ENCODE measurements around the gene TFDP1.
A peak's percentile ranks its signal among the peaks of the same experiment; 100 is the strongest.
"Not testable (repeated sequence)": the region's sequence is repeated elsewhere in the genome, so short reads cannot be mapped to it uniquely, and the experiment has no call there.

Gene TFDP1

GRCh38 chr13:113623491-113624234 is 39.1 kb downstream of the TFDP1 start:
- H3K36me3 ChIP-seq (ENCODE audit: insufficient read depth, low read length): peaks cover 75% of the 10 kb centered on the region

GRCh38 chr13:113624235-113624587 is 39.7 kb downstream of the TFDP1 start:
- H3K4me3 ChIP-seq (ENCODE audit: low read depth in 1 of 2, low read length in 2 of 2): no peak overlapping the region
- no peak for TF ChIP-seq EZH2 (IDR thresholded peaks at IDR 0.05; ENCODE audit: borderline replicate concordance, low read depth, low read length, severe bottlenecking)
- TF ChIP-seq CTCF (IDR thresholded peaks at IDR 0.05; ENCODE audit: borderline replicate concordance, extremely low read depth, low read length, poor library complexity, severe bottlenecking): no peak
- H3K36me3 ChIP-seq (ENCODE audit: insufficient read depth, low read length): peaks cover 79% of the 10 kb centered on the region
- DNase-seq (no peak), ATAC-seq (ENCODE audit: insufficient read depth, low read depth) (no peak)
- H3K9me3 ChIP-seq (ENCODE audit: insufficient read depth, low read length, severe bottlenecking): no peaks in the 10 kb centered on the region
- H3K27me3 ChIP-seq (ENCODE audit: insufficient read depth, low read length, poor library complexity): no peaks in the 10 kb centered on the region
- H4K20me1 ChIP-seq (ENCODE audit: insufficient read depth, low read length): peaks cover 98% of the 10 kb centered on the region
- peaks cover 92% of the 10 kb centered on the region for H3K79me2 ChIP-seq (ENCODE audit: insufficient read depth, low read length)
- H3K4me1 ChIP-seq (ENCODE audit: insufficient read depth, low read length): no peaks in the 10 kb centered on the region
- no peak overlapping the region for H3K27ac ChIP-seq (ENCODE audit: low read length)
- no peak overlapping the region for H3K9ac ChIP-seq (ENCODE audit: low read depth, low read length)
- no peak overlapping the region for H3K4me2 ChIP-seq (ENCODE audit: insufficient read depth, low read length)
- no peak overlapping the region for H2AFZ ChIP-seq (ENCODE audit: low read depth, low read length)

More at GRCh38 chr13:113623491-113624234, 39.1 kb downstream of the TFDP1 start:
- H3K4me3 ChIP-seq (ENCODE audit: low read depth in 1 of 2, low read length in 2 of 2): no peak overlapping the region
- TF ChIP-seq CTCF (IDR thresholded peaks at IDR 0.05; ENCODE audit: borderline replicate concordance, extremely low read depth, low read length, poor library complexity, severe bottlenecking): no peak
- no peak for TF ChIP-seq EZH2 (IDR thresholded peaks at IDR 0.05; ENCODE audit: borderline replicate concordance, low read depth, low read length, severe bottlenecking)
- H3K27me3 ChIP-seq (ENCODE audit: insufficient read depth, low read length, poor library complexity): no peaks in the 10 kb centered on the region
- no peak overlapping the region for H3K27ac ChIP-seq (ENCODE audit: low read length)
- no peaks in the 10 kb centered on the region for H3K4me1 ChIP-seq (ENCODE audit: insufficient read depth, low read length)
- ATAC-seq (ENCODE audit: insufficient read depth, low read depth): peak; percentile 55
- no peak overlapping the region for H2AFZ ChIP-seq (ENCODE audit: low read depth, low read length)
- H3K9ac ChIP-seq (ENCODE audit: low read depth, low read length): no peak overlapping the region
- H3K4me2 ChIP-seq (ENCODE audit: insufficient read depth, low read length): no peak overlapping the region
- no peak for DNase-seq
- H3K9me3 ChIP-seq (ENCODE audit: insufficient read depth, low read length, severe bottlenecking): no peaks in the 10 kb centered on the region
- H3K79me2 ChIP-seq (ENCODE audit: insufficient read depth, low read length): peaks cover 91% of the 10 kb centered on the region
- H4K20me1 ChIP-seq (ENCODE audit: insufficient read depth, low read length): peaks cover 97% of the 10 kb centered on the region

- H3K4me2 ChIP-seq (ENCODE audit: insufficient read depth, low read length); H3K9me3 ChIP-seq (ENCODE audit: insufficient read depth, low read length, severe bottlenecking); DNase-seq; H3K27me3 ChIP-seq (ENCODE audit: insufficient read depth, low read length, poor library complexity); H2AFZ ChIP-seq (ENCODE audit: low read depth, low read length); H3K4me1 ChIP-seq (ENCODE audit: insufficient read depth, low read length); ATAC-seq (ENCODE audit: insufficient read depth, low read depth); H3K27ac ChIP-seq (ENCODE audit: low read length); H3K4me3 ChIP-seq (ENCODE audit: low read depth in 1 of 2, low read length in 2 of 2); H3K9ac ChIP-seq (ENCODE audit: low read depth, low read length): not testable (repeated sequence)
- peaks cover 80% of the 10 kb centered on the region for H3K36me3 ChIP-seq (ENCODE audit: insufficient read depth, low read length)
- peaks cover 92% of the 10 kb centered on the region for H3K79me2 ChIP-seq (ENCODE audit: insufficient read depth, low read length)
- peaks cover 98% of the 10 kb centered on the region for H4K20me1 ChIP-seq (ENCODE audit: insufficient read depth, low read length)
Observed at GRCh38 chr13:113624640-113625304, 40.2 kb downstream of the TFDP1 start.

GRCh38 chr13:113625965-113626721 is 41.6 kb downstream of the TFDP1 start:
- TF ChIP-seq EZH2 (IDR thresholded peaks at IDR 0.05; ENCODE audit: borderline replicate concordance, low read depth, low read length, severe bottlenecking) (no peak), CTCF (IDR thresholded peaks at IDR 0.05; ENCODE audit: borderline replicate concordance, extremely low read depth, low read length, poor library complexity, severe bottlenecking) (no peak)
- no peak overlapping the region for H2AFZ ChIP-seq (ENCODE audit: low read depth, low read length)
- no peaks in the 10 kb centered on the region for H3K9me3 ChIP-seq (ENCODE audit: insufficient read depth, low read length, severe bottlenecking)
- DNase-seq (no peak), ATAC-seq (ENCODE audit: insufficient read depth, low read depth) (no peak)
- no peak overlapping the region for H3K27ac ChIP-seq (ENCODE audit: low read length)
- H3K4me2 ChIP-seq (ENCODE audit: insufficient read depth, low read length): no peak overlapping the region
- peaks cover 98% of the 10 kb centered on the region for H4K20me1 ChIP-seq (ENCODE audit: insufficient read depth, low read length)
- H3K4me1 ChIP-seq (ENCODE audit: insufficient read depth, low read length): no peaks in the 10 kb centered on the region
- H3K27me3 ChIP-seq (ENCODE audit: insufficient read depth, low read length, poor library complexity): no peaks in the 10 kb centered on the region
- peaks cover 83% of the 10 kb centered on the region for H3K36me3 ChIP-seq (ENCODE audit: insufficient read depth, low read length)
- H3K4me3 ChIP-seq (ENCODE audit: low read depth in 1 of 2, low read length in 2 of 2): no peak overlapping the region
- H3K79me2 ChIP-seq (ENCODE audit: insufficient read depth, low read length): peaks cover 92% of the 10 kb centered on the region
- H3K9ac ChIP-seq (ENCODE audit: low read depth, low read length): no peak overlapping the region
